CD4-positive, alpha-beta T cell (primary cell): ENCODE data around the gene SOST. TPM values are rescaled to one million over a fixed set of nuclear protein-coding genes. Genes with fewer than 3 reads are reported as not detected.

Source experiments
- ATAC-seq: fragments of 200-7000 bp; cut with Tn5 transposase; one replicate; pipeline ENCODE4 v1.10.0; 2022; ENCODE audit warnings: mild to moderate bottlenecking; ENCODE audit not compliant: poor library complexity
- CTCF ChIA-PET: fragments of 350-600 bp; sonication (Branson Sonifier 250); formaldehyde crosslinking; loops from one replicate; lab custom pipeline; 2021; ENCODE audit warnings: antibody characterized with exemption, inconsistent platforms; lab: Charles Lee
- POLR2A ChIA-PET: fragments of 350-600 bp; sonication (Branson Sonifier 250); formaldehyde crosslinking; loops from one replicate; lab custom pipeline; 2021; ENCODE audit warnings: antibody characterized with exemption, inconsistent platforms; lab: Charles Lee
- DNase-seq, 14 experiments: peaks; one replicate each; pipeline ENCODE4 v3.0.0-alpha.2; 2013 to 2020; ENCODE audit warnings: mixed read lengths in 2 of 14
- H3K27ac ChIP-seq, 2 donors: one replicate each; pipeline versions ENCODE4 v1.5.1 to v1.7.0; 2013; ENCODE audit warnings: low read length in 2 of 2, low read depth in 1 of 2, mild to moderate bottlenecking in 1 of 2
- H3K27me3 ChIP-seq, 2 experiments: 1 replicate in 1 of 2; 2 replicates in 1 of 2; pipeline versions ENCODE4 v1.6.1 to v1.7.0; 2013; ENCODE audit warnings: low read length in 2 of 2, control low read depth in 1 of 2, mild to moderate bottlenecking in 1 of 2, moderate library complexity in 1 of 2; ENCODE audit not compliant: insufficient read depth in 2 of 2, control insufficient read depth in 1 of 2
- H3K36me3 ChIP-seq: one replicate; pipeline ENCODE4 v1.6.1; 2013; ENCODE audit warnings: low read length, control low read depth; ENCODE audit not compliant: insufficient read depth
- H3K4me1 ChIP-seq: one replicate; pipeline ENCODE4 v1.6.1; 2013; ENCODE audit warnings: low read length, control low read depth; ENCODE audit not compliant: insufficient read depth
- H3K4me3 ChIP-seq: one replicate; pipeline ENCODE4 v1.5.1; 2013; ENCODE audit warnings: mild to moderate bottlenecking, low read length, moderate library complexity
- H3K9me3 ChIP-seq, 2 experiments: 1 replicate in 1 of 2; 2 replicates in 1 of 2; pipeline versions ENCODE4 v1.6.1 to v1.7.0; 2013; ENCODE audit warnings: low read length in 2 of 2, mild to moderate bottlenecking in 2 of 2, control low read depth in 1 of 2, moderate library complexity in 1 of 2; ENCODE audit not compliant: control insufficient read depth in 1 of 2, insufficient read depth in 1 of 2
- H3K27ac Mint-ChIP-seq: one replicate; pipeline ENCODE4 v1.8.0; 2020; ENCODE audit warnings: mixed read lengths
- H3K27me3 Mint-ChIP-seq: one replicate; pipeline ENCODE4 v1.8.0; 2021; ENCODE audit warnings: mixed read lengths
- H3K36me3 Mint-ChIP-seq: one replicate; pipeline ENCODE4 v1.8.0; 2021; ENCODE audit warnings: low read depth, mixed read lengths
- H3K4me1 Mint-ChIP-seq: one replicate; pipeline ENCODE4 v1.8.0; 2021; ENCODE audit warnings: low read depth, mixed read lengths
- H3K4me3 Mint-ChIP-seq: one replicate; pipeline ENCODE4 v1.8.0; 2020; ENCODE audit warnings: mild to moderate bottlenecking, mixed read lengths
- H3K9me3 Mint-ChIP-seq: one replicate; pipeline ENCODE4 v1.8.0; 2020; ENCODE audit warnings: mixed read lengths
- intact Hi-C, 2 experiments: fragments of 100-400 bp; cut with DNase I in 1 of 2; cut with micrococcal nuclease in 1 of 2; formaldehyde crosslinking; loops; one replicate each; pipeline versions ENCODE4 v1.15.1 to v1.9.0; 2023 to 2025; cut with DNase I, micrococcal nuclease
- total RNA-seq, 174 experiments: library from RNA in 2 of 174; stranded (reverse) in 2 of 174; gene quantifications; one replicate each; pipeline ENCODE4 v1.2.3 and lab custom pipeline; 2021 to 2026
- TF ChIP-seq, protein P1 (sequence below): fragments of 200-600 bp; IDR thresholded peaks from one replicate; pipeline ENCODE4 v1.8.0; 2022; ENCODE audit warnings: antibody characterized with exemption, mild to moderate bottlenecking

SOST gene
- total RNA-seq, 2 experiments from 2014 or later: not detected

DNA sequence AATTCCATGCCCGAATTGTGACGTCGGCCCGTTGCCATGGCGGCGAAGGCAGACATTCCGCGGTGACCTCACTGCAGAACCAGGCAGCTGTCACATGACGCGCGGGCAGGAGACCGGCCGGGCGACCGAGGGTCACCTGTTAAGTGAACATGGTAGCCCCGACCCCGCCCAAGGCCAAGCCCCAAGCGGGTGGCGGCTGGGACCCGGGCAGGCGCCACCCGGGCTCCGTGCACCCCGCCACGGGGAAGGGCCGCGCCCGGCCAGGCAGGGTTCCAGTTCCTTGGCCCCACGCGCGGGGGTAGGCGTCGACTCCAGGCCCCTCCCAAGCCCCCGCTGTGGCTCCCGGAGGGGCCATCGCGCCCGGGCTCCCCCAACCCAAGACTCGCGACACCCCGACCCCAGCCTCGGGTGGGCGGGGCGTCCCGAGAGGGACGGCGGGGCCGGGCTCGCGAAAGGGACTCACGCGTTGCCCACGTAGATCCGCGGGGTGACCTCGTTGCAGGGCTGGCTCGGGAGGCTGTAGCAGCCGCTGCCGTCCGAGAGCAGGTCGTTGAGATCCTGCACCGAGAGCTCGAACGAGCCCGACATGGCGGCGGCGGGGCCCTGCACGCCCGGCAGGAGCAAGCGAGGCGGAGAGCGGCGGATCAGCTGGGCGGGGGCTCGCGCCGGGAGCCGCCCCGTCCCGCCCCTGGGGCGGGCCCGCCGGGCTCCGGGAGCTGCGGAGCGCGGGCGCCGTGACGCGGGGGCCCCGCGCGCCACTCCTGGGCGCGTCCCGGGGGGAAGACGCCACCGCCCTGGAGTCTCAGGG lies 19.9 kb upstream of the SOST start, which contains the start of gene DUSP3:
TSS of gene DUSP3 (minus strand) at position 641 of the 808 bp plus-strand sequence. CDS start at position 588, 53 bp downstream.
- CTCF ChIA-PET: interaction anchor here (0.8 to 1.6 kb wide), 3 partner anchors 10 to 68 kb away, joined by 3 to 7 read pairs (median 5); partner anchors contain the start of gene CD300LG
- H3K27me3 Mint-ChIP-seq: peaks cover 32% of the 10 kb centered on the region
- ATAC-seq (peak; percentile 96), DNase-seq (peak; percentile 47 to 89 (median 68))
- Histone ChIP-seq H3K27ac (peak within 1 kb of the TSS in 1 of 2 donors; percentile 38), H3K4me1 (peaks cover 21% of the 10 kb centered on the region), H3K9me3 (no peaks in the 10 kb centered on the region), H3K36me3 (no peaks in the 10 kb centered on the region), H3K4me3 (peak within 1 kb of the TSS; percentile 65), H3K27me3 (peaks cover 6 to 21% of the 10 kb centered on the region in 2 experiments)
- H3K9me3 Mint-ChIP-seq: no peaks in the 10 kb centered on the region
- intact Hi-C loops: loop anchor here in 1 of 2 experiments (1.0 to 10.0 kb wide), 3 partner anchors 58 to 726 kb away; partner anchors contain the start of genes ARL4D and GPATCH8
- peaks cover 2% of the 10 kb centered on the region for H3K36me3 Mint-ChIP-seq
- H3K4me3 Mint-ChIP-seq: peak within 1 kb of the TSS; percentile 90
- H3K27ac Mint-ChIP-seq: peak within 1 kb of the TSS; percentile 36
- peaks cover 8% of the 10 kb centered on the region for H3K4me1 Mint-ChIP-seq
- POLR2A ChIA-PET: interaction anchor here (0.6 to 1.3 kb wide), 8 partner anchors 11 to 567 kb away, joined by 3 to 5 read pairs (median 3); partner anchors contain the start of genes CD300LG and GRN
- TF ChIP-seq, protein P1, sequence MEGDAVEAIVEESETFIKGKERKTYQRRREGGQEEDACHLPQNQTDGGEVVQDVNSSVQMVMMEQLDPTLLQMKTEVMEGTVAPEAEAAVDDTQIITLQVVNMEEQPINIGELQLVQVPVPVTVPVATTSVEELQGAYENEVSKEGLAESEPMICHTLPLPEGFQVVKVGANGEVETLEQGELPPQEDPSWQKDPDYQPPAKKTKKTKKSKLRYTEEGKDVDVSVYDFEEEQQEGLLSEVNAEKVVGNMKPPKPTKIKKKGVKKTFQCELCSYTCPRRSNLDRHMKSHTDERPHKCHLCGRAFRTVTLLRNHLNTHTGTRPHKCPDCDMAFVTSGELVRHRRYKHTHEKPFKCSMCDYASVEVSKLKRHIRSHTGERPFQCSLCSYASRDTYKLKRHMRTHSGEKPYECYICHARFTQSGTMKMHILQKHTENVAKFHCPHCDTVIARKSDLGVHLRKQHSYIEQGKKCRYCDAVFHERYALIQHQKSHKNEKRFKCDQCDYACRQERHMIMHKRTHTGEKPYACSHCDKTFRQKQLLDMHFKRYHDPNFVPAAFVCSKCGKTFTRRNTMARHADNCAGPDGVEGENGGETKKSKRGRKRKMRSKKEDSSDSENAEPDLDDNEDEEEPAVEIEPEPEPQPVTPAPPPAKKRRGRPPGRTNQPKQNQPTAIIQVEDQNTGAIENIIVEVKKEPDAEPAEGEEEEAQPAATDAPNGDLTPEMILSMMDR: no peak

DNA sequence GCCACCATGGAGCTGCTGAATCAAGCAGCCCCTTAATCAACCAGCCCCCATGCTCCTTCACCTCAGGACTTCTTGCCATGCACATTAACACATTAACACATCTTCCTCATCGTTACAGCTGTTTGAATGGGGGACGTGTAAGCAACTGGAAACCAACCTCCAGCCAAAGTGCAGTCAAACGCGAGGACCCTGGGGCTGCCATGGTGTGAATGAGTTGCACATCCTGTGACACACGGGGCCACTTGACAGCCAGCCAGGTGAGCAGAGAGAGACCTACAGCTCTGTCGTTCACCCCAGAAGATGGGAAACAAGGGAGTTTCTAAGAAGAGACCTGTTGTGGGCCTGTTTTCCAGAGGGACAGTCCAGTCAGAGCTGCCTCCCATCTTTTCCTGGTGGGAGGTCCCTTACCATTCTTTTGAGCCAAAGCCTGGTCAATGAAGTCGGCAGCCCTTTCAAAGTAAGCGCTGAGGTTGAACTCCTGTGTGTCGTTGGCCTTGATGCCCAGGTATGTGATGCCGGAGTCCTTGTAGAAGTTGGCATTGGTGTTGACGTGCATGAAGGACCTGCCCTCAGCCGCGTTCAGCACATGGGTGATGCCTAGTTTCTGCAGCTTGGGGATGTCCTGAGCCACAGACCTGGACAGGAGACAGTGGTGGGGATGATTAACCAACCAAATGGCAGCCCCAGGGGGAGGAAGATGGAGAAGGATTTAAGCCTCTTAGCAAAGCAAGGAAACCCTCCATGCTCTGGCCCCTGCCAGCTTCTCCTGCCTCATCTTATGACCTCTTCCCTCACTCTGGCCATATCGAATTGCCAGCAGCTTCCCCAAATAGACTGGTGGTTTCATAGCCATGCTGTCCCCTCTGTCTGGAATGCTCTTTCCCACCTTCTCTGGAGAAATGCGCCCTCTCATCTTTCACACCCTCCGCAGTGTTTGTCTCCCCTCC lies 16.0 kb upstream of the SOST start:
- no peaks in the 10 kb centered on the region for H3K9me3 ChIP-seq
- CTCF ChIA-PET: no interaction called here
- Mint-ChIP-seq H3K27ac (no peak overlapping the region), H3K36me3 (peaks cover 32% of the 10 kb centered on the region), H3K4me1 (peaks cover 5% of the 10 kb centered on the region), H3K9me3 (no peaks in the 10 kb centered on the region), H3K27me3 (no peaks in the 10 kb centered on the region), H3K4me3 (peak overlapping the region; percentile 42)
- TF ChIP-seq, protein P1: no peak
- no peaks in the 10 kb centered on the region for H3K27me3 ChIP-seq
- ATAC-seq (no peak), DNase-seq (no peak)
- POLR2A ChIA-PET: no interaction called here
- H3K36me3 ChIP-seq: peaks cover 10% of the 10 kb centered on the region
- peaks cover 17% of the 10 kb centered on the region for H3K4me1 ChIP-seq
- no peak overlapping the region for H3K4me3 ChIP-seq
- no peak overlapping the region for H3K27ac ChIP-seq
- intact Hi-C loops: loop anchor here in 1 of 2 experiments (10.0 kb wide), 2 partner anchors 380 to 730 kb away; partner anchors contain the start of genes ARL4D and GPATCH8
